ENCODE data around the gene TRIM8.

GRCh38 chr10:102620591-102621442 is 23.5 kb upstream of the TRIM8 start:
- TF ChIP-seq, protein P1, sequence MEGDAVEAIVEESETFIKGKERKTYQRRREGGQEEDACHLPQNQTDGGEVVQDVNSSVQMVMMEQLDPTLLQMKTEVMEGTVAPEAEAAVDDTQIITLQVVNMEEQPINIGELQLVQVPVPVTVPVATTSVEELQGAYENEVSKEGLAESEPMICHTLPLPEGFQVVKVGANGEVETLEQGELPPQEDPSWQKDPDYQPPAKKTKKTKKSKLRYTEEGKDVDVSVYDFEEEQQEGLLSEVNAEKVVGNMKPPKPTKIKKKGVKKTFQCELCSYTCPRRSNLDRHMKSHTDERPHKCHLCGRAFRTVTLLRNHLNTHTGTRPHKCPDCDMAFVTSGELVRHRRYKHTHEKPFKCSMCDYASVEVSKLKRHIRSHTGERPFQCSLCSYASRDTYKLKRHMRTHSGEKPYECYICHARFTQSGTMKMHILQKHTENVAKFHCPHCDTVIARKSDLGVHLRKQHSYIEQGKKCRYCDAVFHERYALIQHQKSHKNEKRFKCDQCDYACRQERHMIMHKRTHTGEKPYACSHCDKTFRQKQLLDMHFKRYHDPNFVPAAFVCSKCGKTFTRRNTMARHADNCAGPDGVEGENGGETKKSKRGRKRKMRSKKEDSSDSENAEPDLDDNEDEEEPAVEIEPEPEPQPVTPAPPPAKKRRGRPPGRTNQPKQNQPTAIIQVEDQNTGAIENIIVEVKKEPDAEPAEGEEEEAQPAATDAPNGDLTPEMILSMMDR (IDR thresholded peaks at IDR 0.05; ENCODE audit: low read depth, low read length): no peak
- TF ChIP-seq POLR2A (IDR thresholded peaks at IDR 0.05; ENCODE audit: extremely low read depth, insufficient read length): no peak
- TF ChIP-seq, protein P2, sequence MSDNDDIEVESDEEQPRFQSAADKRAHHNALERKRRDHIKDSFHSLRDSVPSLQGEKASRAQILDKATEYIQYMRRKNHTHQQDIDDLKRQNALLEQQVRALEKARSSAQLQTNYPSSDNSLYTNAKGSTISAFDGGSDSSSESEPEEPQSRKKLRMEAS (IDR thresholded peaks at IDR 0.05; ENCODE audit: low read depth, low read length): no peak
- TF ChIP-seq MYC (IDR thresholded peaks at IDR 0.05; ENCODE audit: low read depth, low read length): no peak

Data from NB4 (cell line).